VCaP (cell line): ENCODE results near the gene JAG2.

ENCODE experiments used
- H3K27ac ChIP-seq: fragments of 450-650 bp; 2 replicates; pipeline ENCODE4 v1.5.1; 2017
- TF ChIP-seq, protein P1 (sequence below): fragments of 450-650 bp; conservative IDR thresholded peaks from 2 replicates; pipeline ENCODE4 v1.5.1; 2017; ENCODE audit warnings: mild to moderate bottlenecking, moderate library complexity

Gene JAG2

GRCh38 chr14:105155071-105155651, 13.4 kb downstream of the JAG2 start:
- H3K27ac ChIP-seq, result no peak overlapping the region
- TF ChIP-seq, protein P1, sequence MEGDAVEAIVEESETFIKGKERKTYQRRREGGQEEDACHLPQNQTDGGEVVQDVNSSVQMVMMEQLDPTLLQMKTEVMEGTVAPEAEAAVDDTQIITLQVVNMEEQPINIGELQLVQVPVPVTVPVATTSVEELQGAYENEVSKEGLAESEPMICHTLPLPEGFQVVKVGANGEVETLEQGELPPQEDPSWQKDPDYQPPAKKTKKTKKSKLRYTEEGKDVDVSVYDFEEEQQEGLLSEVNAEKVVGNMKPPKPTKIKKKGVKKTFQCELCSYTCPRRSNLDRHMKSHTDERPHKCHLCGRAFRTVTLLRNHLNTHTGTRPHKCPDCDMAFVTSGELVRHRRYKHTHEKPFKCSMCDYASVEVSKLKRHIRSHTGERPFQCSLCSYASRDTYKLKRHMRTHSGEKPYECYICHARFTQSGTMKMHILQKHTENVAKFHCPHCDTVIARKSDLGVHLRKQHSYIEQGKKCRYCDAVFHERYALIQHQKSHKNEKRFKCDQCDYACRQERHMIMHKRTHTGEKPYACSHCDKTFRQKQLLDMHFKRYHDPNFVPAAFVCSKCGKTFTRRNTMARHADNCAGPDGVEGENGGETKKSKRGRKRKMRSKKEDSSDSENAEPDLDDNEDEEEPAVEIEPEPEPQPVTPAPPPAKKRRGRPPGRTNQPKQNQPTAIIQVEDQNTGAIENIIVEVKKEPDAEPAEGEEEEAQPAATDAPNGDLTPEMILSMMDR, result no peak

GRCh38 chr14:105154476-105154871, 14.1 kb downstream of the JAG2 start:
- no peak overlapping the region for H3K27ac ChIP-seq
- TF ChIP-seq, protein P1, result no peak

DNA sequence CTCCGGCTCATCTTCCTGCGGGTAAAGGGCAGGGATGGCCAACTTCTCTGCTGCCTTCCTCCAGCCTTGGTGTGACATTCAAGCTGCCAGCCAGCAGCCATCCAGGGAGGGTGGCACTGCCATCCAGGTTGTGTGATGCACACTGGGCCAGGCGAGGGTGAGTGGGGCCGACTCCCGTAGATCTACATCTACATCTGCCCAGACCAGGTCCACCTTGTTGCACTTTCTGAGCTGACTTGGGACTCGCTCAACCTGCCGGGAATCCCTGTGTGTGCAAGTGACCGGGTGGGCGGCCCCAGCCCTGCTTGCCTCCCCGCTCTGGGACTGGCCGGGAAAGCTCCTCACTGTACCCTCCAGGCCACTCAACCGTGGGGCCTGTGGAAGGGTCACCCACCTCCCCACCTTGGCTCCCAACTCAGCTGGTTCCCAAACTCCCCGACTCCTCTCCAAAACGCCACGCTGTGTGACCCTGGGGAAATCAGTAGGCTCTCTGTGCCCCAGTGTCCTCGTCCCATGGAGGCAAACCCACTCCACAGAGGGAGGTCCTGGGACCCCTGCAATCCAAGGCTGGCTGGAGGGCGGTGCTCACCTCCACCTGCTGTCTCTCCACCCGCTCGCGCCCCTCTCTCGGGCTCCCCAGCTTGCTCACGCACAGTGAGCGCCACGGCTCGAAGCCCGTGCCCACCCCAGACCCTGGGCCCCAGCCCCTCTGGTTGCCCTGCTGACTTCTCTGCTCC, 14.7 kb downstream of the JAG2 start:
- TF ChIP-seq, protein P1, result no peak
- no peak overlapping the region for H3K27ac ChIP-seq

DNA sequence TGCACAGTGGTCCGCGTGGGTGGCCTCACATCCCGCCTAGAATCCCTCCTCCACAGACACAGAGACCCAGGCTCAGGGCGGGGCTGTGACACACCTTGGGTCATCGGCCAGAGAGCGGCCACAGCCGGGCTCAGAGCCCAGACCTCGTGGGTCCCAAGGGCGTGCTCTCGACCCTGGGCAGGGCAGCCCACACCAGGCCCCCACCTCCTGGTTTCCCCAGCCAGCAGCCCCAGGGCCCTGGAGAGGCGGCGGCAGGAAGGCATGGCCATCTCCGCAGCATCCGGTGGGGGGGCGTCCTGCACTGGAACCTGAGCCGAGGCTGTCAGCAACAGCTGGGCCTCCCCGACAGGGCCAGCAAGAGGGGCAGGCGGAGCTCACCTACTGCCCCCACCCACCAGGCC, 15.2 kb downstream of the JAG2 start:
- H3K27ac ChIP-seq, result no peak overlapping the region
- TF ChIP-seq, protein P1, result no peak

- TF ChIP-seq, protein P1, result no peak
- H3K27ac ChIP-seq, result no peak overlapping the region
These were observed 15.8 kb downstream of the JAG2 start for GRCh38 chr14:105152794-105153241.

- TF ChIP-seq, protein P1, result no peak
- H3K27ac ChIP-seq, result no peak overlapping the region
These were observed 16.5 kb downstream of the JAG2 start for GRCh38 chr14:105151838-105152793.
